Measurements from ENCODE around the gene SOX3.

The SOX3 gene

DNA sequence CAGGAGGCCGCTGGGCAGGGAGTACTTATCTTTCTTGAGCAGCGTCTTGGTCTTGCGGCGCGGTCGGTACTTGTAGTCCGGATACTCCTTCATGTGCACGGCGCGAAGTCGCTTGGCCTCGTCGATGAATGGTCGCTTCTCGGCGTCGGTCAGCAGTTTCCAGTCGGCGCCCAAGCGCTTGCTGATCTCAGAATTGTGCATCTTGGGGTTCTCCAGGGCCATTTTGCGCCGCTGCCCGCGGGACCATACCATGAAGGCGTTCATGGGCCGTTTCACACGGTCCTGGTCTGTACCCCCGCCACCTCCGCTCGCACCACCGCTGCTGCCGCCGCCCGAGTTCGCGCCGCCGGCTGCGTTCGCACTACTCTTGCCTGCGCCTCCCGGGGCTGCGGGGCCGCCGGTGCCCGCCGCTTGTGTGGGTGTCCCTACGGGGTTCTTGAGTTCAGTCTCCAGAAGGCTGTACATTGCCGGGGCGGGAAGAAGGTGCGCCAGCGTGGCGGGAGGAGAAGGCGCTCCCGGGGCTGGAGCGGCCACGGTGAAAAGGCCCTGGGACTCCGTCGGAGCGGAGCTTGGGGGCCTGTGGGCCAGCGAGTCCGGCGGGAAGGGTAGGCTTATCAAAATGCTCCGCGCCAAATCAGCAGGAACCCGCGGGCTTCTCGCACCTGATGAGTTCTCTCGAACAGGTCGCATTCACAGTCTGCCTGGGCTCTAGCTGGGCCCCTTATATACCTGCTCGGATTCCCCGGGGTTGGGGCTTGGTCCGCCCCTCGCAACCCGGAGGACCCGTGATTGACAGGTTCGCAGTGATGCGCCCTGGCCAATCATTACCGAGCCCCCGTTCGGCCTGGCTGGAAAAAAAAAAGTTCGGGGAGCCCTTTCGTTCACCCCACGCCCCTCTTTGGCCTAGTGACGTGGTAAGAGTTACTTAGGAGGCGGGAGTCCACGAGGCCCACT, at the start of gene SOX3:
Gene SOX3 (minus strand): TSS at position 699 of the 954 bp plus-strand sequence. CDS start 9 bp downstream, at position 690.
- DNase-seq: no peak

DNA sequence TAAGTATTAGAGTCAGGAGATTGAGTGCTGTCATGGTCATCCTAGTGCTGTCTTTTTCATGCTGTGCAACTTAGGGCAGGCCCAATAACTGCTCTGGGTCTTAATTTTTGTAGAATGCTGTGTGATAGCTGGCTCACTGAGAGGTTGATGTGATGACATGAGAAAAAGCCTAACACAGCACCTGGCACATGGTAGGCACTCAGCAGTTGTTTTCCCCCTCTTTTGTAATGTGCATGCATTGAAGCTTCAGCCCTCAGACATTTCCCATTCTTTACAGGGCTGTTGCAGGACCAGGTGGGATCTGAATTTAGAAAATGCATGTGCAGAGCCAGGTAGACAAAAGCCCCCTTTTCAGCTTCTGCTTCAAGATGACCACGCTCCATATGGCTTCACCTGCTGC, 44.1 kb upstream of the SOX3 start:
- no peak for DNase-seq

DNA sequence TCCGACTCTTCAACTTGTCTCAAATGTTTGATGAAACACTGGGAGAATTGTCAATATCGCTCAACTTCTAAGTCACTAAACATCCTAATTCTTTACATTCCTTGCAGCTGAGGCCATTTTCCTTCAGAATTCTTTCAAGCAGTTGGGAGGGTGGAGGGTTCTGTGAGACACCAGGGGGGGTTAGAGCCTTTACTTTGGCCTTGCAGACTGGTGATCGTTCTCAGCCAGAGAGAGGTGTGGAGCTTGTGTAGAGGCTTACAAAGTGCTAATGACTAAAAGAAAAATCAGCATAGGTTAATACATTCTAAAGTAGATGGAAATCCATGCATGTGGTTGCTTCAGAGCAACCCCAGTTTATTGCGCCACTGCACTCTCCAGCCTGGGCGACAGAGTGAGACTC, 21.3 kb upstream of the SOX3 start:
- DNase-seq: no peak

- no peak for DNase-seq
Observed at GRCh38 chrX:140525448-140525847, 20.6 kb upstream of the SOX3 start.

DNA sequence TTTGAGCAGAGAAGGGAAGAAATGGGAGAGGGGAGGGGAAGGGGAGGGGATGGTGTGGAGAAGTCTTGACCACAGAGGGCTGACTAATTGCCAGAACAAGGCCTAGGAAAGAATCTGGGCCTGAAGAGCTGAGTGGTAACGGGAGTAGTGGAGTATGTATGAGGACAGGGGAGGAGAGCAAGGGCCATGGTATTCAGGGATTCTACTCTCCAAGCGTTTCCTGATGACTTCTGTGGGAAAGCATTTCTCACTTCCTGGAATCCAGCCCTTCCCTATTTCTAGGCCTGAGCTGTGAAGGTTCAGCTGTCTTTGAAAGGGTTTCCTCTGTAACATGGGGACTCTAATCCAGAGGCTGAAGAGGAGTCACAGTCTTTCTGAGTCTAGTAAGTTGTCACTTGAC, 19.7 kb upstream of the SOX3 start:
- DNase-seq: no peak

DNA sequence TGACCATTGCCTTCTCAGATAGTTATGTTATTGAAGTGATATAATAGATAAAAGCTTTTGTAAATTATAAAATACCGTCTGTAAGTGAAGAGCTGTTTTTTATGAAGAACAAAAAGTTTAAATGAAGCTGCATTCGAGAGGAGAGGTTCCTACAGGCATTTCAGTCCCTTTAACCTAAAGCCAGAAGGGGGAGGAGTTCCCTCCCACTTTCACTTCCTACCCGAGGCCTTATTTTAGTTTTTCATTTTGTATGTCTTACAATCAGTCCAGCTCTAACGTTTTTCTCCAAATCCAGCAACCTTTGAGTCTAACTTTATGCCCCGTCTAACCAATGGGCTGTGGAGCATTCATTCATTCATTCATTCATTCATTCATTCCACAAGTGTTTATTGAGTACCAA, 16.5 kb upstream of the SOX3 start:
- no peak for DNase-seq

GRCh38 chrX:140514554-140514953, 9.7 kb upstream of the SOX3 start:
- DNase-seq: no peak

DNA sequence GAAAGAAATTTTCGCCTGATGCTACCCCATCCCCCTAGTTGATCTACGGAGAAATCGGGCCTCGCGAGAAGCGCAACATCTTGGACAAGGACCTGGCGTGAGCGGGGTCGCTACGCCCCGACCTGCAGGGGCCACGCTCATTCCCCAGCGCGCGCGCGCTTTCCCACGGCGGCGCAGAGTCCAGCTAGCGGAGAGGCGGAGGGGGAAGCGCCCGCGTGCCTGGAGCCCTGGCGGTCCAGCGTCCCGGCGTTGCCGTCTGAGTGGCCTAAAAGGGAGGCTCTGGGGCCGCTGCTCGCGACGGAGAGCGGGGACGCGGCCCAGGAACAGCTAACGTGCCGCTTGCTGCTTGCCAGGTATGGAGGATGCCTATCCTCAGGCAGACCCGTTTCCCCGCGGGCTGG, 6.0 kb upstream of the SOX3 start:
- no peak for DNase-seq

DNA sequence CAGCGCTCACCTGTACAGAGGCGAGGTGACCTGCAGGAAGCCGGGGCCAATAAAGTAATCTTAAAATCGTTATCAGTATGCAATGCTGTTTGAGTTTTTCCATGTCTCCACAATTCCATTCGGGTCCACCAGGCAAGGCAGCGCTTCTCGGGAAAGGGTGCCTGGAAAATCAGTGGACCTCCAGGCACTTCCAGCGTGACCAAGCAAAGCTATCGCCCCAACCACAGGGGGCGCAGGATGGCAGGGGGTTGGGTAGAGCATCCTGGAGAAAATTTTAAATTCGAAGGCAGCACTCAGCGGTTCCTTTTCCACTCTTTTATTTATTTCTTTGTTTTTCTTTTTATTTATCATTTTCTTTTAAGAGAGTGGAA, 5.4 kb upstream of the SOX3 start:
- DNase-seq: no peak

DNA sequence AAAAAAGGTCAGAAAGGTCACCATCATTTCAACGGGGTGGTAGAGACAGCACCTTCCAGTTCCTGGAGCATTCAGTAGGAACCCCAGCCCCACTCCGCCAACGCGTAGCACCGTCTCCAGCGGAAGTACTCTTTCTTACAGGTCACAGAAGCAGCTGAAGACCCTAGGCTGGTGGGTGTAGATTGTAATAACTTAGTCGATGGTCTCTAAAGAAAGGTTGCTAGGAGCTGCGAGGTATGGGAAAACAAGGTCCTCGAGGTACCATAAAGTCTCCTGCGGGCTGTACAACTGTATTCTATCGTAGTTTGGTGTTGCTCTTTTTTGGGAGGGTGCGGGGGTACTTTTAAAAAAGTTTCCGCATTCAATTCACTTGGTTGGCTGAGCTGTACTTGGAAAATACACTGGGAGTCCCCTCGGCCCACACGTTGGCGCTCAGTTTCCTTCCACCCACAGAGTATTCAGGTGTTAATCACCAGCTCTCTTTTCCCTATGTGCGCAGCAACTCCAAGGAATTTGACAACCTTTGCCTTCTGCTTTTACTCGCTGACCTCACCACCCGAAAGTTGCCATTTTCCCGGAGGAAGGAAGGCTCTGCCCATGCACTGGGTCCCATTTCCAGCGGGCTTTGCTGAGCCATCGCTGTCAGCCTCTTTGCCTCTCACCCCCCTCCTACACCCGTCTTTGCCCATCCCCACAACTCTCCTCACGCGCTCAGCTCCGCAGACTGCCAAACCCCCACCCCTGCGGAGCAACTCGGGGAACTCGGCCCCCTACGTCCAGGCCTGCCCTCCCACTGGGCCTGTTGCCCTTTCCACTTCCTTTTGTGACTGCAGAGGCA, 4.8 kb upstream of the SOX3 start:
- DNase-seq: no peak

DNA sequence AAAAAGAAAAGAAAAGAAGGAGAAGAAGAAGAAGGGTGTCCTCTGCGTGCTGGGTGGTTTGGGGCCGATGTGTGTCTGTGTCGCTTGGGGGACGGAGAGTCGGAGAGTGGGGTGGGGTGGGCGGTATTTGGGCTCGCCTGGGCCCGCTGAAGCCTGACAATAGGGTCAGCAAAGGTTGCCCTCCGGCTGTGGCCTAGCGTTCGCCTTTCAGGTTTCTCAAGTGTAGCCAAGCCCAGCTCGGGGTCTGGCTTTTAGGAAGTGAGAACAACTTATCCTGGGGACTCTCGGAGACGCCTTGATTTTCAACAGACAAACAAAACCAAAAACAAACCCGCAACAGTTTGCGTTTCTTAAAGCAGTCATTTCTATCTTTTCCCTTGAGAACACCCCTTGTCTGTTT, 4.1 kb upstream of the SOX3 start:
- no peak for DNase-seq

- DNase-seq: no peak
Observed at GRCh38 chrX:140507982-140508305, 3.1 kb upstream of the SOX3 start.

- no peak for DNase-seq
Observed at GRCh38 chrX:140507223-140507981, 2.5 kb upstream of the SOX3 start.

DNA sequence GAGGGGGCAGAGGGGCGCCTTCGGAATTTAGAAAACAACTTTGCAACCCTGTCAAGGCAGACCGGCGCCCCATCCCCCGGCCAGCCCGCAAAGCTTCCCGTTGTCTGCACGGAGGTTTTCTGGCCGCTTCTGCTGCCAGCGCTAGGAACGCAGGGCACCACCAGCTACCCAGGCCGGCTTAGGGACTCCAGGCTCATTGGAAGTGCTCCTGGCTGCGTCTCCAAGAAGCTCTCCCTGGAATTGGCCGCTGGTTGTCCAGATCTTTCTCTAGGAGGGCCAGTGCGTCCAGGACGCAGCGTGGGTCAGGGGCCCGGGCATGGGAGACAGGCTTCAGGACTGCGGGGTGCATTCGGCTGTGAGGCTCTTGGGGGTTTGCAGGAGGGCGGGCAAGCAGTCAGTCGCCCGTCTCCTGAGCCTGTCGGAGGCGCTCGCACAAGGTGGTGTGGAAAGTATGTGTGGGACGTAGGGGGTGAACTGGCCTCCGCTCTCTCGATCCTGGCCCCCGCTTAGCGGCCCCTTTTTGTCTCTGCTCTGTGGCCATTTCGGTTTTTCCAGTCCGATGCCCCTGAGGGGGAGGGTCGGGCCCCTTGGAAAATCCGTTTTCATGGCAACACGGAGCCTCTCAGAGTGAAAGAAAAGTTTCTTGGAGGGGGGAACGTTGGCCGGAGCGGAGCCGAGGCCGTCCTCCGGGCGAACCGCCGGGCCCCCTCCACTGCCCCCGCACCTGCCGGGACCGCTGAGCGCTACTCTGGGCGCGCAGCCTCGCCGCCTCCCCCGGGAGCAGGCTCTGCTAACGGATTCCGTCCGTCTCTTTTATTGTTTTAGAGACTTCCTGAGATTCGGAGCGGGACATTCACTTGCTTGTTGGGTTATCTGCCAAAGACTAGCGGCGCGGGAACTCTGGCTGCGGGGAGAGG, 810 bp upstream of the SOX3 start:
- DNase-seq: no peak

- no peak for DNase-seq
Observed at GRCh38 chrX:140503714-140504351, 1.0 kb downstream of the SOX3 start.

GRCh38 chrX:140503238-140503601, 1.6 kb downstream of the SOX3 start:
- DNase-seq: no peak

GRCh38 chrX:140502491-140503237, 2.2 kb downstream of the SOX3 start:
- DNase-seq: no peak

- no peak for DNase-seq
Observed at GRCh38 chrX:140501940-140502468, 2.9 kb downstream of the SOX3 start.

GRCh38 chrX:140501321-140501720, 3.5 kb downstream of the SOX3 start:
- no peak for DNase-seq

DNA sequence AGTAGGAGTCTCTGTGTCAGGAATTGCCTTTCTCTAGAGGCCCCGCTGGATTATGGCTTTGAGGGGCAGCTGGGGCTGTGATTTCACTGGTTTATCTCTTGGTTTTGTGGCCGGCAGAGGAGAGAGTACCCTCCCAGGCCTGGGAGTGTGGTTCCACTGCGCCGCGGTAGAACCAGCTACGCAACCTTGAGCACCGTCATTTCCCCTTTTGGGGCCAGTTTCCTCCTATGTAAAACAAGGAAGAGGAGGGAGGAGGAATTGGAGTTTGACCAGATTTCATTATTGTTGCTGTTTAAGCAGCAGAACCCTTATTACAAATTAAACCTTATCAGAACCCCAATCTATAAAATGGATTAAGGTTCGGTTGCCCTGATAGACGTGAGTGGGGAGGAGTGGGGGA, 4.4 kb downstream of the SOX3 start:
- no peak for DNase-seq

DNA sequence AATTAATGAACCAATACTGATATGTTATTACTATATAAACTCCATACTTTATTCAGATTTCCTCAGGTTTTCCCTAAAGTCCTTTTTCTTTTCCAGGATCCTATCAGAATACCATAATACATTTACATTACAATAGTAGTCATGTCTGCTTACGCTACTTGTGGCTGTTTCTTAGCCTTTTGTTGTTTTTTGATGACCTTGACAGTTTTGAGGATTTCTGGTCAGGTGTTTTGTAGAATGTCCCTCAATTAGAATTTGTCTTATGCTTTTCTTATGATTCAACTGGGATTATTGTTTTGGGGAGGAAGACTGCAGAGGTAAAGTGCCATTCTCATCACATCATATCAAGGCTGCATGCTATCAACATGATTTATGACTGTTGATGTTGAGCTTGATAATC, 9.1 kb downstream of the SOX3 start:
- no peak for DNase-seq
